Measurements from ENCODE around the gene SPAG16. TPM values are rescaled to one million over a fixed set of nuclear protein-coding genes. Genes with fewer than 3 reads are reported as not detected.

Gene SPAG16
- total RNA-seq, 1 donor from 2014 or later, result 14.4 TPM

DNA sequence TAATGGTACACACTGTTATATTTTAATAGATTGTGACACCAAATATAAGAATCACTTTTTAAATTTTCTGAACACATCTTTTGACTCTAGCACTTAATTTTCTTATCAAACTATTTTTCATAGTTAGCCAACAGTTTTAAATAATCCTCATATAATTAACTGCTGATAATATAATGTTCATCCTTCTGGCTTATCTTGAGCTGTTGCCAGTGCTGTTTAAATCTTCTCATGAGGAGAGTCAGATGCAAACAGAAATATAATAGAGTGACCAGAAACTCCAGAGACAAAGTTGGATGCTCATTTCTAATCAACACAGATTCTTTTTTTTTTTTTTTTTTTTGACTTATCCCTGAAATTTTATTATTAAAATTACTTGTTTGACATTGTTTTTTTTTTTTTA is 282.6 kb downstream of the SPAG16 start:
- DNase-seq (ENCODE audit: low spot score), result no peak
- Mint-ChIP-seq H3K27ac (ENCODE audit: unreplicated experiment) (no peak overlapping the region), H3K4me3 (ENCODE audit: unreplicated experiment) (no peak overlapping the region), H3K27me3 (ENCODE audit: unreplicated experiment) (no peaks in the 10 kb centered on the region), H3K4me1 (ENCODE audit: unreplicated experiment) (no peaks in the 10 kb centered on the region), H3K9me3 (ENCODE audit: unreplicated experiment) (no peaks in the 10 kb centered on the region), H3K36me3 (ENCODE audit: low read depth, unreplicated experiment) (no peaks in the 10 kb centered on the region)
- TF ChIP-seq, protein P1, sequence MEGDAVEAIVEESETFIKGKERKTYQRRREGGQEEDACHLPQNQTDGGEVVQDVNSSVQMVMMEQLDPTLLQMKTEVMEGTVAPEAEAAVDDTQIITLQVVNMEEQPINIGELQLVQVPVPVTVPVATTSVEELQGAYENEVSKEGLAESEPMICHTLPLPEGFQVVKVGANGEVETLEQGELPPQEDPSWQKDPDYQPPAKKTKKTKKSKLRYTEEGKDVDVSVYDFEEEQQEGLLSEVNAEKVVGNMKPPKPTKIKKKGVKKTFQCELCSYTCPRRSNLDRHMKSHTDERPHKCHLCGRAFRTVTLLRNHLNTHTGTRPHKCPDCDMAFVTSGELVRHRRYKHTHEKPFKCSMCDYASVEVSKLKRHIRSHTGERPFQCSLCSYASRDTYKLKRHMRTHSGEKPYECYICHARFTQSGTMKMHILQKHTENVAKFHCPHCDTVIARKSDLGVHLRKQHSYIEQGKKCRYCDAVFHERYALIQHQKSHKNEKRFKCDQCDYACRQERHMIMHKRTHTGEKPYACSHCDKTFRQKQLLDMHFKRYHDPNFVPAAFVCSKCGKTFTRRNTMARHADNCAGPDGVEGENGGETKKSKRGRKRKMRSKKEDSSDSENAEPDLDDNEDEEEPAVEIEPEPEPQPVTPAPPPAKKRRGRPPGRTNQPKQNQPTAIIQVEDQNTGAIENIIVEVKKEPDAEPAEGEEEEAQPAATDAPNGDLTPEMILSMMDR (IDR thresholded peaks at IDR 0.05; ENCODE audit: unreplicated experiment), result no peak

DNA sequence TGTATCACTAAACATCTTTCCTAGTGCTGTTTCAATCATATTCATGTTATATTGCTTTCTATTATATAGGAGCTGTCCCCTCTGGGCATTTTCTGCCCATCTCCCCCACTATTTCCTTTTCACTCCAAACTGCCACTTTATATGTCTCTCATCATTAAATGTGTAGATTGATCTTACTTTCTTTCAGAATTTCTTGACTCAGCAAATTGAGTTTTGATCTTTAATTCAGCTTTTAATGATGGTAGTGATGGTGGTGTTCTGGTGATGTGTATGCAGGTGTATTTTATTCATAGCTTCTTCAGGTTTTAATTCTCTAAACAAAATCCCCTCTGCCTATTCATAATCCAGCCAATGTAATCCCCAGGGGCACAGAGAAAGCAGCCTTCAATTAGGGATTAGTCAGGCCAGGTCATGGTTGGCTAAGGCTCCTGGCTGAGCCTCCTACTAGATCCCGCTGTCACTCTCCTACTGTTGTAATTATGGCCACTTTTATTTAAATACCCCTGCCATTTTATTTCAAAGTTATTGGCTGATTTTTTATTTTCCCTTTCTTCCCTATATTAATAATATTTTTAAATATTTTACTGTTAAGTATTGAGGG is 325.4 kb downstream of the SPAG16 start:
- TF ChIP-seq, protein P1 (IDR thresholded peaks at IDR 0.05; ENCODE audit: unreplicated experiment), result no peak
- no peak overlapping the region for H3K27ac Mint-ChIP-seq (ENCODE audit: unreplicated experiment)
- H3K27me3 Mint-ChIP-seq (ENCODE audit: unreplicated experiment), result no peaks in the 10 kb centered on the region
- no peak overlapping the region for H3K4me3 Mint-ChIP-seq (ENCODE audit: unreplicated experiment)
- no peak for DNase-seq (ENCODE audit: low spot score)
- no peaks in the 10 kb centered on the region for H3K9me3 Mint-ChIP-seq (ENCODE audit: unreplicated experiment)
- no peaks in the 10 kb centered on the region for H3K36me3 Mint-ChIP-seq (ENCODE audit: low read depth, unreplicated experiment)
- H3K4me1 Mint-ChIP-seq (ENCODE audit: unreplicated experiment), result no peaks in the 10 kb centered on the region

DNA sequence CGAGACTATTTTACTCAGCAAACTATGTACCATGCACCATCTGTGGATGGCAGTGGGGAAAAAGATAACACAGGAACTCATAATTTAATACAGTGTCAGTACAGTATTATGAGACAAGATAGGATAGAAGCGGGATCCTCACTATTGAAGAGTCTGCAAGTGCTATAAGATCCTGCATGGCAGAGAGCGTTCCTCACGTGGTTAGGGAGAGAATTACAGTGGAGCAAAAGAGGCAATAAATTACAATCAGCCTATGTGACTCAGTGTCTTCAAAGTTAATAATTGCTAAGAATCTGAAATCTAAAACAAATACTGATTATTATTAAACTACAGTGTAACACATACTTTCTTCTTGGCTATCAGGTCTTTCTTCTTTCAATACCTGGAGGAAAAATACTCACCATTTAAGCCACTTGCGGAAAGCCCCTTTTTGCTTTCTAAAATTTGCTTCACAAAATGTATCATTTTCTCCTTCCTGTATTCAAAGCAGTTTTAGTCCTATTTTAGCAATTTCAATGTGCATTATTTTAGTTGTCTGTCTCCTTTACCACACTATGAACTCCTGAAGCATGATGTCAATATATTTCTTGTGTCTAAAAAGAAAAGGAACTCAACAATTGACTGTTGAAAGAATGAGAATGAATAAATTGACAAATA is 342.9 kb downstream of the SPAG16 start:
- Mint-ChIP-seq H3K4me3 (ENCODE audit: unreplicated experiment) (no peak overlapping the region), H3K4me1 (ENCODE audit: unreplicated experiment) (no peaks in the 10 kb centered on the region), H3K27ac (ENCODE audit: unreplicated experiment) (no peak overlapping the region), H3K27me3 (ENCODE audit: unreplicated experiment) (no peaks in the 10 kb centered on the region), H3K36me3 (ENCODE audit: low read depth, unreplicated experiment) (no peaks in the 10 kb centered on the region), H3K9me3 (ENCODE audit: unreplicated experiment) (no peaks in the 10 kb centered on the region)
- no peak for DNase-seq (ENCODE audit: low spot score)
- TF ChIP-seq, protein P1 (IDR thresholded peaks at IDR 0.05; ENCODE audit: unreplicated experiment), result no peak

GRCh38 chr2:213627835-213628460 is 343.7 kb downstream of the SPAG16 start:
- Mint-ChIP-seq H3K4me1 (ENCODE audit: unreplicated experiment) (no peaks in the 10 kb centered on the region), H3K27me3 (ENCODE audit: unreplicated experiment) (no peaks in the 10 kb centered on the region), H3K4me3 (ENCODE audit: unreplicated experiment) (no peak overlapping the region), H3K9me3 (ENCODE audit: unreplicated experiment) (no peaks in the 10 kb centered on the region), H3K36me3 (ENCODE audit: low read depth, unreplicated experiment) (no peaks in the 10 kb centered on the region), H3K27ac (ENCODE audit: unreplicated experiment) (no peak overlapping the region)
- TF ChIP-seq, protein P1 (IDR thresholded peaks at IDR 0.05; ENCODE audit: unreplicated experiment), result no peak
- no peak for DNase-seq (ENCODE audit: low spot score)

Data from endothelial cell (in vitro differentiated cells).